AG09309 (cell line): ENCODE results near the gene THBS3.

Source experiments
- DNase-seq: peaks from one replicate; pipeline ENCODE4 v3.0.0-alpha.2; 2010; ENCODE audit warnings: low read depth
- H3K4me3 ChIP-seq: 2 replicates; pipeline ENCODE4 v1.5.1; 2011; ENCODE audit warnings: mild to moderate bottlenecking, low read depth, low read length, moderate library complexity; ENCODE audit not compliant: control insufficient read depth
- CTCF ChIP-seq: IDR thresholded peaks from 2 replicates; pipeline ENCODE4 v1.5.1; 2011; ENCODE audit warnings: mild to moderate bottlenecking, low read depth, low read length, inconsistent platforms; ENCODE audit not compliant: insufficient read depth, control insufficient read depth; ENCODE audit errors: missing control alignments

Gene THBS3

GRCh38 chr1:155176544-155177071, 31.1 kb downstream of the THBS3 start:
- H3K4me3 ChIP-seq, result no peak overlapping the region
- TF ChIP-seq CTCF, result peak; percentile 91

DNA sequence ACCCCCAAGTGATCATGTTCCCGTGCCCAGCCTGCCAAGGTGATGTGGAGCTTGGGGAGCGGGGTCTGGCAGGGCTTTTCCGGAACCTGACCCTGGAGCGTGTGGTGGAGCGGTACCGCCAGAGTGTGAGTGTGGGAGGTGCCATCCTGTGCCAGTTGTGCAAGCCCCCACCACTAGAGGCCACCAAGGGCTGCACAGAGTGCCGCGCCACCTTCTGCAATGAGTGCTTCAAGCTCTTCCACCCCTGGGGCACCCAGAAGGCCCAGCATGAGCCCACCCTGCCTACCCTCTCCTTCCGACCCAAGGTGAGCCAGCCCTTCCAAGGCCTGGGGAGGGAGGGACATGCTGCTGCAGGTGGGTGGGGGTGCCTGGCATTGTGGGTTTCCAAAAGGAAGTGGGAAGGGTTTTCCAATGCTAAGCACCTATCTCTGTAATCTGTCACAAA, 31.7 kb downstream of the THBS3 start:
- no peak for DNase-seq
- H3K4me3 ChIP-seq, result no peak overlapping the region
- no peak for TF ChIP-seq CTCF

More at GRCh38 chr1:155176544-155177071, 31.1 kb downstream of the THBS3 start:
- DNase-seq, result no peak

DNA sequence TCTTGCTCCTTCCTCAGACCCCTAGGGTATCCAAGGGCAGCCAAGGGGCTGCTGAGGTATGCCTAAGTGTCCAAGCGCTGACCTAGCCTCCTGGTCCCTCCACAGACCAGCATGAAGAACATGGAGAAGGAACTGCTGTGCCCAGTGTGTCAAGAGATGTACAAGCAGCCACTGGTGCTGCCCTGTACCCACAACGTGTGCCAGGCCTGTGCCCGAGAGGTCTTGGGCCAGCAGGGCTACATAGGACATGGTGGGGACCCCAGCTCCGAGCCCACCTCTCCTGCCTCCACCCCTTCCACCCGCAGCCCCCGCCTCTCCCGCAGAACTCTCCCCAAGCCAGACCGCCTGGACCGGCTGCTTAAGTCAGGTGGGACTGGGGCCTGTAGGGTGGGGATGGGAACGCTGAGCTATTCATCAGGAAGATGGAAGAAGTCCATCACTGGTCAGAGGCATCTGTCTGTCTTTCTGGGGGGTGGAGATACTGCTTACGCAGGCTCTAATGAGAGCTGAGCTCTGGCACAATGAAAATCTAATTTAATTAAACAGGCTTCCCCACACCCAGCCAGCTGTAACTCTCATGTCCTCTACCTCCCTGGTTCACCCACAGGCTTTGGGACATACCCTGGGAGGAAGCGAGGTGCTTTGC, 32.3 kb downstream of the THBS3 start:
- H3K4me3 ChIP-seq, result no peak overlapping the region
- no peak for DNase-seq
- no peak for TF ChIP-seq CTCF

DNA sequence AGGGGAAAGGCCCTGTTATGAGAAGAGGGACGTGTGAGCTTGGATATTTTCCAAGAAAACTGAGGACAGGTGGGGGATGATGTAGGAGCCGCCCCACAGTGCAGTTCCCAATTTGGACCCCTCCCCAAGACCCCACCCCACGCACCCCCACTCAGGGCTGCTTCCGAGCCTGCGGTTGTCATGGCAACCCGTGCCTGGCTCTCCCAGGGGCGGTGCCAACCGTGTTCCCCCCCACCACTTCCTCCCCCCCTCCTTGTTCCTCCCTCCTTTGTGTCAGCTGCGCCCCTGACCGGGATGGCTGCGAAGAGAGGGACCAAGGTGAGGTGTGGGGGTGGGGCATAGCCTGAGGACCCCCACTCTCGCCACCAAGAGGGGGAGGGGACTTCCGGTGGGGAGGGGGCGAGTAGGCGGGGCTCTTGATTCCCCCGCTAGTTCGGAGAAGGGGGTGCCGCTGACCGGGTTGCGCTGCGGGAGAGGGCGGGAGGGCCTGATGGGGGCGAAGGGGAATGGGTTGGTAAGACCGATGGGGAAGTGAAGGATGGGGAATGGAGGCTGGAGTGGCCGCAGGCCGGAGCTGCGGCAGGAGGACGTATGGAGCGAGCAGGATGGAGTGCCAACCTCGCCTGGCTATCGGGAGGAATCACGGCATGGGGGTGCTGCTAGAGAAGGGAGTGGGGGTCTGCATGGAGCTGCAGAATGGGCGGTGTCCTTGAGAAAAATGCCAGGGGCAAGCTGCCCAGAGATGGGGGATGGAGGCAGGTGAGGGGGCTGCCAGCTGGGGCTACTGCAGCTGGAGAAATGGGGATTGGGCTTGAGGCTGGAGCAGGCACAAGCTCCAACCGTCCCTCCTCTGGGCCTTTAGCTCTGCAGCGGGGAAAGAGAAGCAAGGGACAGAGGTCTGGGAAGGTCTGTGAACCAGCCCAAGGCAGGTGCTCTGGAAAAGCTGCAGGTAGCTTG, 33.1 kb downstream of the THBS3 start:
- TF ChIP-seq CTCF, result no peak
- DNase-seq, result no peak
- peak overlapping the region; percentile 96 for H3K4me3 ChIP-seq

DNA sequence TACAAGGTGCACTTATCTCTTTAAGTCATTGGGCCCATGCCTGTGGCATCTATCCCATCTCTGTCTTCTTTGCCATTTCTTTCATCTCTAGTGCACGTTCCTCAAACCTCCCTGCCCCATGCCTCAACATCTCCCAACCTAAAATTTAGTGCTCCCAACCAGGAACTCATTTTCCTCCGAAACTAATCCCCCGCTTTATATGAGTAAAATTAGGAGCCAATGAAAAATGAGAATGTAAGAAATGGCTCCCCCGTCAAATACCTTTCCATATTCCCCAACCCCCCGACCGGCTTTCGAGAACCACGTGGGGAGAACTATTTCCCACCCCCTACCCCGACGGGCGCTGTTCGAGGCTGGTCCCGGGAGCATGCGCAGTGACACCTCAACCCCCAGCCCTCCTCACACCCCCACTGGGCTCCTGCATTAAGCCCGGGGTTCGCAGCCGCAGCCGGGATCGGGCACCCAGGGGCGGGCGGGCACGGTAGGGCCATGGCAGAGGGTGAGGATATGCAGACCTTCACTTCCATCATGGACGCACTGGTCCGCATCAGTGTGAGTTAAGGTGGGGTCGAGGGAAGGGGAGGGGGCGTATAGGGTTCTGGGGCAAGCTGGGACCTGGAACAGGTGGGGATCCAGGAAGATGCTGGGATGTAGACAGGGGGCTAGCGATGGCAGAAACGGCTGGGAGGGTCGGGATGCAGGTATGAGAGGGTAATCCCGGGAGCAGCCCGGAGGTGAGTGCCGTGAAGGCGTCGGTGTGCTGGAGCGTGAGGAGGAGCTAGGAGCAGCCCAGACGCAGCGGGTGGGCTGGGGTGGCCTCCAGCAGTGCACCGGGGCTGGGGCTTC, 34.0 kb downstream of the THBS3 start, which contains the start of gene TRIM46:
Gene TRIM46, plus strand, starts transcription at position 372 of the 846 bp plus-strand sequence. Its CDS starts 118 bp downstream, at position 490.
- peak within 1 kb of the TSS; percentile 96 for H3K4me3 ChIP-seq
- DNase-seq, result no peak
- TF ChIP-seq CTCF, result no peak

DNA sequence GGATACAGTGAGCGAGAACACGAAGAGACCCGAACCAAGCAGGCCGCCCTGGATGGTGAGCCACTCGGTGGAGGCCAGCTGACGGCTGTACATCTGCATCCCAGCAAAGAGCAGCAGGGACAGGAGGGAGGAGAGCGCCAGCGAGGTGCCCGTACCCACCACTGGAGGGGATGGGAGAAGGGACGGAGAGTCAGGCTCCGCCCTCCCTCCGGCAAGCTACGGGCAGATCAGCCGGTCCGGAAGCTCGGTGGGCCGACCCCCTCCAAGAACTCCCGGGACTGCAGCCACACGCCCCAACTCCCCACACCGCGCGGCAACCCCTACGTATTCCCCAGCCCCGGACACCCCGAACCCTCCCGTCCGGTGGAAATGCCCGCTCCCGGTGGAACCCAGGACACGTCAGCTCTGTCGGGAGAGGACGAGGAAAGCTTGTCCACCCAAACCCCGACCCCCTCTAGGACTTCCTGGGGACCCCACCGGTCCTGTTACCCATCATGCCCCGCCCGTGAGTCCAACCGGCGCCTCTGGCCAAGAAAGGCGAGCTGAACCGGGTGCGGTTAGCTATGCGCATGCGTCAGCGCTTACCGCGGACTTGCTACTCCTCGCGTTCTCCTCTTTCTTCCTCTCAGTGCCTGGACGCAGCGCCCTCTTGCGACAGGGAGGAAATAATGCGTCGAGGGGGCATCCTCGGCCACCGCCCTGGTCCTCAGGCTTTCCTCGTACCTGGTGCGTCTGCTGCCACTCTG, 34.8 kb downstream of the THBS3 start, which contains the start of gene KRTCAP2:
Gene KRTCAP2, minus strand, starts transcription at position 573 of the 746 bp plus-strand sequence. Its CDS starts 80 bp downstream, at position 493.
- TF ChIP-seq CTCF, result peak; percentile 98
- H3K4me3 ChIP-seq, result peak within 1 kb of the TSS; percentile 96
- DNase-seq, result peak; percentile 86
